ENCODE data around the gene JUND. TPM values are rescaled to one million over a fixed set of nuclear protein-coding genes. Genes with fewer than 3 reads are reported as not detected.

JUND gene
- total RNA-seq, 1 experiment from 2014 or later = 103 TPM

- 100% methylated on average over 1 of the region's 14 CpGs for WGBS (ENCODE audit: extremely low coverage, insufficient read length, low lambda C conversion rate)
- peak overlapping the region in 1 of 3 experiments; percentile 4; a peak in 1 of 7 replicates for H3K27ac Mint-ChIP-seq
These were observed 9.0 kb upstream of the JUND start for GRCh38 chr19:18290302-18291018.

More at GRCh38 chr19:18290302-18291018, 9.0 kb upstream of the JUND start:
- no peak overlapping the region for H3K9ac ChIP-seq (ENCODE audit: extremely low read depth, insufficient read length, low read length)
- no peaks in the 10 kb centered on the region; the same call in 1 of the 2 replicates for H3K79me2 ChIP-seq (ENCODE audit: insufficient read depth, low read length)
- Mint-ChIP-seq H3K4me1 (peaks cover 49 to 62% of the 10 kb centered on the region in 2 experiments), H3K36me3 (ENCODE audit: insufficient read depth in 1 of 3, low read depth in 3 of 3) (no peaks in the 10 kb centered on the region; a peak in 1 of 7 replicates), H3K4me3 (peak overlapping the region; percentile 81 to 90), H3K9me3 (no peaks in the 10 kb centered on the region; a peak in 1 of 5 replicates), H3K27me3 (ENCODE audit: low read depth) (peaks cover 8% of the 10 kb centered on the region)
- no peak overlapping the region for H2BK15ac ChIP-seq (ENCODE audit: low read depth, low read length)
- H2BK12ac ChIP-seq (ENCODE audit: insufficient read length, low read depth, low read length) = no peak overlapping the region
- TF ChIP-seq, protein P1, sequence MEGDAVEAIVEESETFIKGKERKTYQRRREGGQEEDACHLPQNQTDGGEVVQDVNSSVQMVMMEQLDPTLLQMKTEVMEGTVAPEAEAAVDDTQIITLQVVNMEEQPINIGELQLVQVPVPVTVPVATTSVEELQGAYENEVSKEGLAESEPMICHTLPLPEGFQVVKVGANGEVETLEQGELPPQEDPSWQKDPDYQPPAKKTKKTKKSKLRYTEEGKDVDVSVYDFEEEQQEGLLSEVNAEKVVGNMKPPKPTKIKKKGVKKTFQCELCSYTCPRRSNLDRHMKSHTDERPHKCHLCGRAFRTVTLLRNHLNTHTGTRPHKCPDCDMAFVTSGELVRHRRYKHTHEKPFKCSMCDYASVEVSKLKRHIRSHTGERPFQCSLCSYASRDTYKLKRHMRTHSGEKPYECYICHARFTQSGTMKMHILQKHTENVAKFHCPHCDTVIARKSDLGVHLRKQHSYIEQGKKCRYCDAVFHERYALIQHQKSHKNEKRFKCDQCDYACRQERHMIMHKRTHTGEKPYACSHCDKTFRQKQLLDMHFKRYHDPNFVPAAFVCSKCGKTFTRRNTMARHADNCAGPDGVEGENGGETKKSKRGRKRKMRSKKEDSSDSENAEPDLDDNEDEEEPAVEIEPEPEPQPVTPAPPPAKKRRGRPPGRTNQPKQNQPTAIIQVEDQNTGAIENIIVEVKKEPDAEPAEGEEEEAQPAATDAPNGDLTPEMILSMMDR (conservative IDR thresholded peaks at IDR 0.05) = no peak
- no peak overlapping the region for H3T11ph ChIP-seq (ENCODE audit: low read length)
- H4K8ac ChIP-seq (replicated peaks; ENCODE audit: insufficient read length, low read depth, low read length) = no peak overlapping the region
- no peaks in the 10 kb centered on the region for H3K27me3 ChIP-seq (ENCODE audit: insufficient read depth, low read length)
- H3K9me3 ChIP-seq (ENCODE audit: control insufficient read depth, low read depth, low read length) = no peaks in the 10 kb centered on the region
- no peak overlapping the region for H3K23ac ChIP-seq (ENCODE audit: insufficient read length, low read depth, low read length)
- no peak overlapping the region for H2AK5ac ChIP-seq (ENCODE audit: insufficient read length, low read length)
- no peak overlapping the region for H3K4ac ChIP-seq (ENCODE audit: low read depth, low read length)
- peaks cover 2% of the 10 kb centered on the region; the same call in 1 of the 2 replicates for H3K4me1 ChIP-seq (ENCODE audit: insufficient read depth, low read length)
- H3K56ac ChIP-seq (ENCODE audit: insufficient read length, low read depth, low read length) = no peak overlapping the region
- no peak overlapping the region for H2BK120ac ChIP-seq (ENCODE audit: low read depth, low read length, poor library complexity, severe bottlenecking)
- no peaks in the 10 kb centered on the region for H4K20me1 ChIP-seq (ENCODE audit: control insufficient read depth, insufficient read depth, insufficient read length)
- peaks cover 18% of the 10 kb centered on the region for H3K23me2 ChIP-seq (ENCODE audit: insufficient read length, low read depth, low read length, poor library complexity, severe bottlenecking)
- H3K4me2 ChIP-seq (ENCODE audit: insufficient read depth, insufficient read length, low read length) = no peak overlapping the region
- H3K18ac ChIP-seq (ENCODE audit: insufficient read length, low read depth, low read length) = no peak overlapping the region
- no peak overlapping the region for H2AFZ ChIP-seq (ENCODE audit: low read length)
- H3K79me1 ChIP-seq (ENCODE audit: insufficient read depth, low read depth, low read length, poor library complexity, severe bottlenecking) = no peaks in the 10 kb centered on the region
- no peak for DNase-seq
- H2BK20ac ChIP-seq (ENCODE audit: low read depth, low read length, poor library complexity, severe bottlenecking) = no peak overlapping the region
- no peak overlapping the region for H2BK5ac ChIP-seq (ENCODE audit: insufficient read length, low read length)
- no peak overlapping the region for H3K27ac ChIP-seq (ENCODE audit: insufficient read length, low read depth, low read length)
- no peak overlapping the region; the same call in 1 of the 2 replicates for H3K14ac ChIP-seq (ENCODE audit: insufficient read depth, low read length)
- no peak overlapping the region for H4K91ac ChIP-seq (ENCODE audit: insufficient read length, low read depth, low read length)
- no peak overlapping the region for H4K5ac ChIP-seq (ENCODE audit: insufficient read length, low read depth, low read length)

Data from H9 (cell line).